GM10248 (cell line): ENCODE data around the gene FZD7.

Experiments
- CTCF ChIA-PET: fragments of 300-600 bp; sonication (Branson Sonifier 250); formaldehyde crosslinking; extraction: SDS; loops from one replicate; lab custom pipeline; 2021; ENCODE audit warnings: antibody characterized with exemption; lab: Yijun Ruan, JAX
- POLR2A ChIA-PET: fragments of 350-650 bp; sonication (Branson Sonifier 250); formaldehyde crosslinking; extraction: SDS; loops from one replicate; lab custom pipeline; 2020; ENCODE audit warnings: antibody characterized with exemption; lab: Yijun Ruan, JAX
- DNase-seq: peaks from one replicate; pipeline ENCODE4 v3.0.0; 2012; ENCODE audit errors: extremely low spot score
- TF ChIP-seq, protein P1 (sequence below): IDR thresholded peaks from 2 replicates; pipeline ENCODE4 v1.5.1; 2012; ENCODE audit warnings: mild to moderate bottlenecking, low read depth; ENCODE audit errors: extremely low read depth, missing control alignments, control extremely low read depth

FZD7 gene

DNA sequence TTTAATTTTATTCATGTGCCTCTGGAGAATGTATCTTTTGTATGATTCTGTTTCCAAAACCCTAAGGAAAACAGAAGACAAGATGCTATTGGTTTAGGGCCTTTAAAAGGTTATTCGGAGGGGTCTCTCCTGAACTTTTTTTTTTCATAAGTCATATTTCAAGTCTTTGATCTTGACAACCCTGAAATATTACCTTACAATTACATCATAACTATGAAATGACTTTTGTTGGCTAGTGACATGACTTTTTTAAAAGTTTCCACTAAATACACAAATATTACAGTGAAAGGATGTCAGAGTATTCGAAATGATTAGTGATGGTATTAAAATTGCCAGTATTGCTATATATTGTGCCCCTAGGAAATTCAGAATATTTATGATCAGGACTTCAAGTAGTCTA lies 31.8 kb upstream of the FZD7 start:
- ChIA-PET POLR2A (no interaction called here), CTCF (no interaction called here)
- TF ChIP-seq, protein P1, sequence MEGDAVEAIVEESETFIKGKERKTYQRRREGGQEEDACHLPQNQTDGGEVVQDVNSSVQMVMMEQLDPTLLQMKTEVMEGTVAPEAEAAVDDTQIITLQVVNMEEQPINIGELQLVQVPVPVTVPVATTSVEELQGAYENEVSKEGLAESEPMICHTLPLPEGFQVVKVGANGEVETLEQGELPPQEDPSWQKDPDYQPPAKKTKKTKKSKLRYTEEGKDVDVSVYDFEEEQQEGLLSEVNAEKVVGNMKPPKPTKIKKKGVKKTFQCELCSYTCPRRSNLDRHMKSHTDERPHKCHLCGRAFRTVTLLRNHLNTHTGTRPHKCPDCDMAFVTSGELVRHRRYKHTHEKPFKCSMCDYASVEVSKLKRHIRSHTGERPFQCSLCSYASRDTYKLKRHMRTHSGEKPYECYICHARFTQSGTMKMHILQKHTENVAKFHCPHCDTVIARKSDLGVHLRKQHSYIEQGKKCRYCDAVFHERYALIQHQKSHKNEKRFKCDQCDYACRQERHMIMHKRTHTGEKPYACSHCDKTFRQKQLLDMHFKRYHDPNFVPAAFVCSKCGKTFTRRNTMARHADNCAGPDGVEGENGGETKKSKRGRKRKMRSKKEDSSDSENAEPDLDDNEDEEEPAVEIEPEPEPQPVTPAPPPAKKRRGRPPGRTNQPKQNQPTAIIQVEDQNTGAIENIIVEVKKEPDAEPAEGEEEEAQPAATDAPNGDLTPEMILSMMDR, result no peak
- DNase-seq, result no peak

DNA sequence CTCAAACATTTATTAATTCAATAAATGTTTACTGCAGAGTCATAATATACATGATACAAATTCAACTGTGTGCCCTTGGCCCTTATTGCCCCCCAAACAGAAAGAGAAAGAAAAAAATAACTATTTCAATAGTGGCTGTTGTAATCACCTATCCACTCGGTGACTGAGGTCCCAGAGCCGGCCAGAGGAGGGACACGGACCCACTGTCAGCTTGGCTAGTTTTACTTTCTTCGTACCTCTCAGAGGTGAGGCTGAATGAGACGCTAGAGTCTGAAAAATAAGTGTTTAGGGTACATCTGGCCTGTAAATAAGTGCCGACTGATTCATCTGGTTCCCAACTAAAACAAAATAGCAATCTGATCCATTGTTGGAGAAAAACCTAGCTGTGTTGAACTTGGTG lies 31.3 kb upstream of the FZD7 start:
- CTCF ChIA-PET, result no interaction called here

DNA sequence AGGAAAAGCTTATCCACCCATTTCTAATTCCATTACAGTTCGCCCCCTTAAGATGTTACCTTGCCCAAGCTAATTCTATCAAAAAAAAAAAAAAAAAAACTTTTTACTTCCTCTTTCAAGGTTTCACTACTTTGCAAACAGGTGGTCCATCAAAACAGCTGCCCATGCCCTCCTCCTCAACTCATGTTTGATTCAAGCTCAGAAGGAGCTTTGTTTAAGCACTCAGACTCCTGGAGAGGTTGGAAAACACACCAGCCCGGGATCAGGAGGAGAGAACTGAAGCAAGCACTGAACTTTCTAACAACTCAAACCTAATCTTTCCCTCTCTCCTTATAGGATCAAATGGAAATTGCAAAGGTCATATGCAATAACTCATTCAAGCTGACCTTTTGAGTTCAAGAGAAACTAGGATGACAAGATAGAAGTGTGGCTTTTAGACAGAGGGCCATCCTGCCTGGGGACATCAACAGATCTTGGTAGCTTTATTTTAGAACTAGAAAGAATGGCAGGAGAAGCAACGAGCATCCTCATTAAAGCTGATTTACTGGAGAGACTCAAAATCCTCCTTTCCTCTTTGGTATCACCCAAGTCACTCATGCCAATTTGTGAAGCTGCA lies 28.3 kb upstream of the FZD7 start:
- CTCF ChIA-PET, result interaction anchor here (0.9 kb wide), 1 partner anchor 20 kb away, joined by 3 read pairs; no protein-coding TSS in a partner anchor
- POLR2A ChIA-PET, result interaction anchor here (0.6 kb wide), 1 partner anchor 1526 kb away, joined by 3 read pairs; no protein-coding TSS in a partner anchor
- TF ChIP-seq, protein P1, result no peak
- DNase-seq, result peak; percentile 58

More for the DNA sequence above, 31.3 kb upstream of the FZD7 start:
- no peak for DNase-seq
- POLR2A ChIA-PET, result interaction anchor here (0.6 kb wide), 1 partner anchor 777 kb away, joined by 5 read pairs; no protein-coding TSS in a partner anchor
- TF ChIP-seq, protein P1, result no peak

DNA sequence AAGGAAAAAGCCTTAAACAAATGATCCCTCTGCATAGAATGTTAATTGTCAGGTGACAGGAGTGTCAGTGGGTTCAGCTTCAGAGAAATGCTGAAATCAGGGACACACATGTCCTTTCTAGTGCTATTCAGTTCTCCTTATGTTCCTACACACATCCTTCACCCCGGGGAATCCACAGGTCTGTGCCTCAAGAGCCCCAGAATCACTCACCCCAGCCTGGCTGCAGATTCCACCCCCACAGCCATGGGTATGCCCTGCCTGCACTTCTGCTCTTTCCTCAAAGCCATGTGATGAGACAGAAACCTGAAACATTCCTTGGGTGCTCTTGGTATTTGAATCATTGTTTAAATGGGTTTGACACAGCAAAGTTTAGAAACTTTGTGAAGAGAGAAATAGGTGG lies 27.4 kb upstream of the FZD7 start:
- TF ChIP-seq, protein P1, result no peak
- ChIA-PET CTCF (no interaction called here), POLR2A (no interaction called here)
- no peak for DNase-seq

DNA sequence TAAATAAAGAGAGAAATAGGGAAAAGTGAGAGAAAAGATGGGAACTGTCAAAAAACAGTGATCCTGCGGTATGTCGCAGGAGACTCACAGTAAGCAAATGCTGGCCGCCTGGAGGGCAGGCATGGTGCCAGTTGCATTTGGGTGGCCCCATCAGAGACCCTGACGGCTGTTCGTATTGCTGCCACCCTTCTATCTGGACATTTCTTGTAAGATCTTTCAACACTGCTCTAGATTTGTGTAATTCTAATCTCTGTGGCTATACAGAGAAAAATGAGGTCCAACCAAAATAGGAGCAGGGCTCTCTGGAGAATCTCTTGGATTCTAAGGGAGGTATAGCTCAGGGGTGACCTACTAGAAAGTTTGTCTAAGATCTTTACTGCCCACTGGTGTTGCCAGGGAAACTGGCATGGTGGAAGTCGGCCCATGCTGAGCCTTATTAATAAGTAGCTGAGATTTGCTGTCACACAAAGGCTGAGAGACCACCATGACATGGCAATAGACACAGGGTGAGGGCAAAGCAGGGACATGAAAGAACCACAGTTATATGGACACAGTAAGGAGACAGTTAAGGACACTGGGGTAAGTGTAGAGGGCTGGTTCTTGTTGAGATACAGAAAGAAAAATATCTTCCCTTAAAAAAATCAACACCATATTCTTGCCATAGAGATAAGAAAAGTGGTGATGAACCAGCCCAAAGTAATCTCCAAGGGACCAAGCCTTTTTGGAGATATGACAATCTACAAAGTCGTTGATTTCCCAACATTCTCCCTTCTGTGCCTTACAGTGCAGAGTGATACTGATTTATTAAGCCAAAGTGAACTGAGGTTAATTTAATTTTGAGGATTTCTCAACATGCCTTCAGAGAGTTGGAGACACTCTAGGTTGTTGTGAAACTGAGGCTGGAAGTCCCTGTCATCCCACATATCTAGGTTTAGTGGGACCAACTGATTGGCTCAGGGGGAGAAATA lies 26.4 kb upstream of the FZD7 start:
- ChIA-PET POLR2A (no interaction called here), CTCF (no interaction called here)
- TF ChIP-seq, protein P1, result no peak
- DNase-seq, result no peak

DNA sequence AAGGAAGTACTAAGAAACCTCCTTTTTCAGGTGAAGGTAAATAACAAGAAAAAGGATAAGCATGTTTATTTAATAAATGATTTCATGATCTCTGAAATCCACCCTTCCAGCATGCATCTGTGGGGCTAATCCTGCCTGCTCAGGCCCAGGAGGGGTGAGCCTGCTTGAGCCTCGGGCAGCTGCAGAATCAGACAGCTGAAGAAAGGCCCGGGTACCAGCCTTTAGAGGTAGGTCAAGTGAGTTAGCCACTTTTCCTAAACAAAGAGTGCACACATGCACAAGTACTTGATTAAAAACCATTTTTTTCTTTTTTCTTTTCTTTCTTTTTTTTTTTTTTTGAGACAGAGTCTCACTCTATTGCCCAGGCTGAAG lies 25.7 kb upstream of the FZD7 start:
- CTCF ChIA-PET, result interaction anchor here (1.0 kb wide), 1 partner anchor 25 kb away, joined by 3 read pairs; no protein-coding TSS in a partner anchor

More for the DNA sequence above, 25.7 kb upstream of the FZD7 start:
- DNase-seq, result no peak
- POLR2A ChIA-PET, result no interaction called here
- TF ChIP-seq, protein P1, result no peak
